OCI-LY3 (cell line): ENCODE measurements around the gene RNF11.

ENCODE experiments used
- EZH2phosphoT487 ChIP-seq: fragments of 200-600 bp; shearing (Covaris generic); IDR thresholded peaks from 2 replicates; pipeline ENCODE4 v1.6.1; 2018; ENCODE audit warnings: antibody characterized with exemption, mixed run types, low read depth
- TF ChIP-seq, protein P1 (sequence below): fragments of 200-600, 300-600 bp; sonication (generic); IDR thresholded peaks from 2 replicates; pipeline ENCODE4 v1.5.1; 2014; ENCODE audit warnings: antibody characterized with exemption, low read length, low read depth

DNA sequence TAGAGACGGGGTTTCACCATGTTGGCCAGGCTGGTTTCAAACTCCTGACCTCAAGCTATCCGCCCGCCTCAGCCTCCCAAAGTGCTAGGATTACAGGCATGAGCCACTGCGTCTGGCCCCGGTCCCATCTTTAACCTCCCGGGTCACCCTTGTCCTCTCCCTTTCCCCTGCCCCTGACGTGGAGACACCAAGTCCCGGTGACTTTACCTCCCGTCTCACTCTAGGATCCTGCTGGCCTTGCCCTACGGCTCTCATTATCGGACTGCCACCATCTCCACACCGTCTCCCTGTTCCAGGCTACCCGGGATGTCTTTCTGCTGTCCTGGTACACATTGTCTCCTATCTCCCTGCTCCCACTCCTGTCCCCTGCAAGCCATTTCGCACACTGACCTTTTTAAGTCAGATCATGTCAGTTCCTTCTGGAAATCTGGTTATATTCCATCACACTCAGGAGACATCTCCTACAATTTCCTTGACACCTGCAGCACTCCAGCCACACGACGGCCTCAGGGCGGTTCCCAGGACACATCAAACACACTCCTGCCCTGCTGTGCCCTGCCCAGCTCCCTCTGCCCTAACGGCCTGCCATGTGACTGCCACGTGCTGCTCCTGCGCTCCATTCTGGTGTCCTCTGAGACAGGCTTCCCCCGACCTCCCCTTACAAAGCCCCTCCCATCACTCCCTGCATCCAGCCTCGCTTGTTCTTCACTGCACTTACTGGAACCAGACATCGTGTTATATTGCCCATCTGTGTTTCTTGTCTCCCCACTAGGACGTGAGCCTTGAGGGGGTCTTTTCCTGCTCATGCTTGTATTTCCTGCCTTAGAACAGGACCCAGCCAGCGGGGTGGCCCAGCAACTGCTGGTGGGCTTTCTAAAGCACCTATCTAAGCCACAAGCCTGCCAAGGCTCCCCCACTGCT is 61.6 kb downstream of the RNF11 start:
- TF ChIP-seq, protein P1, sequence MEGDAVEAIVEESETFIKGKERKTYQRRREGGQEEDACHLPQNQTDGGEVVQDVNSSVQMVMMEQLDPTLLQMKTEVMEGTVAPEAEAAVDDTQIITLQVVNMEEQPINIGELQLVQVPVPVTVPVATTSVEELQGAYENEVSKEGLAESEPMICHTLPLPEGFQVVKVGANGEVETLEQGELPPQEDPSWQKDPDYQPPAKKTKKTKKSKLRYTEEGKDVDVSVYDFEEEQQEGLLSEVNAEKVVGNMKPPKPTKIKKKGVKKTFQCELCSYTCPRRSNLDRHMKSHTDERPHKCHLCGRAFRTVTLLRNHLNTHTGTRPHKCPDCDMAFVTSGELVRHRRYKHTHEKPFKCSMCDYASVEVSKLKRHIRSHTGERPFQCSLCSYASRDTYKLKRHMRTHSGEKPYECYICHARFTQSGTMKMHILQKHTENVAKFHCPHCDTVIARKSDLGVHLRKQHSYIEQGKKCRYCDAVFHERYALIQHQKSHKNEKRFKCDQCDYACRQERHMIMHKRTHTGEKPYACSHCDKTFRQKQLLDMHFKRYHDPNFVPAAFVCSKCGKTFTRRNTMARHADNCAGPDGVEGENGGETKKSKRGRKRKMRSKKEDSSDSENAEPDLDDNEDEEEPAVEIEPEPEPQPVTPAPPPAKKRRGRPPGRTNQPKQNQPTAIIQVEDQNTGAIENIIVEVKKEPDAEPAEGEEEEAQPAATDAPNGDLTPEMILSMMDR, result no peak
- no peak for TF ChIP-seq EZH2phosphoT487
